CD4-positive, CD25-positive, alpha-beta regulatory T cell (primary cell): Measurements from ENCODE around the gene ALK. TPM values are rescaled to one million over a fixed set of nuclear protein-coding genes. Genes with fewer than 3 reads are reported as not detected.

Source experiments
- ATAC-seq, 2 donors: fragments of 150-1000 bp; cut with Tn5 transposase; one replicate each; pipeline ENCODE4 v1.10.0; 2021; ENCODE audit warnings: low read depth in 2 of 2, moderate number of reproducible peaks in 2 of 2, moderate library complexity in 1 of 2
- DNase-seq, 3 donors: peaks; one replicate each; pipeline versions ENCODE4 v3.0.0 to v3.0.0-alpha.2; 2012 to 2022; ENCODE audit warnings: mixed read lengths in 1 of 3
- H3K27ac ChIP-seq: one replicate; pipeline ENCODE4 v1.7.0; 2013; ENCODE audit warnings: mild to moderate bottlenecking, low read length; ENCODE audit not compliant: insufficient read depth, poor library complexity, severe bottlenecking
- H3K27me3 ChIP-seq: one replicate; pipeline ENCODE4 v1.7.0; 2013; ENCODE audit warnings: low read length; ENCODE audit not compliant: control insufficient read depth, insufficient read depth
- H3K36me3 ChIP-seq: one replicate; pipeline ENCODE4 v1.7.0; 2013; ENCODE audit warnings: mild to moderate bottlenecking, low read length, moderate library complexity; ENCODE audit not compliant: control insufficient read depth, insufficient read depth
- H3K4me1 ChIP-seq: 2 replicates; pipeline ENCODE4 v1.7.0; 2013; ENCODE audit warnings: mild to moderate bottlenecking, low read length; ENCODE audit not compliant: insufficient read depth, control insufficient read depth, poor library complexity, severe bottlenecking
- H3K4me3 ChIP-seq: one replicate; pipeline ENCODE4 v1.7.0; 2013; ENCODE audit warnings: low read depth, mild to moderate bottlenecking, low read length, moderate library complexity
- H3K9me3 ChIP-seq, 2 experiments: 1 replicate in 1 of 2; 2 replicates in 1 of 2; pipeline ENCODE4 v1.7.0; 2013; ENCODE audit warnings: low read length in 2 of 2, mild to moderate bottlenecking in 1 of 2, moderate library complexity in 1 of 2; ENCODE audit not compliant: control insufficient read depth in 2 of 2
- H3K27ac Mint-ChIP-seq, 3 donors: one replicate each; pipeline ENCODE4 v1.8.0; 2020 to 2022; ENCODE audit warnings: mild to moderate bottlenecking in 3 of 3, mixed read lengths in 3 of 3, moderate library complexity in 2 of 3
- H3K27me3 Mint-ChIP-seq: one replicate; pipeline ENCODE4 v1.8.0; 2022; ENCODE audit warnings: mild to moderate bottlenecking, mixed read lengths
- H3K36me3 Mint-ChIP-seq: one replicate; pipeline ENCODE4 v1.8.0; 2020; ENCODE audit warnings: mixed read lengths
- H3K4me1 Mint-ChIP-seq, 4 donors: one replicate each; pipeline ENCODE4 v1.8.0; 2020 to 2022; ENCODE audit warnings: mixed read lengths in 4 of 4, mild to moderate bottlenecking in 1 of 4
- H3K4me3 Mint-ChIP-seq, 4 donors: one replicate each; pipeline ENCODE4 v1.8.0; 2020 to 2022; ENCODE audit warnings: mild to moderate bottlenecking in 4 of 4, mixed read lengths in 4 of 4, moderate library complexity in 3 of 4
- H3K9me3 Mint-ChIP-seq, 7 donors: one replicate each; pipeline ENCODE4 v1.8.0; 2020 to 2022; ENCODE audit warnings: mixed read lengths in 7 of 7, mild to moderate bottlenecking in 3 of 7, moderate library complexity in 2 of 7
- polyA plus RNA-seq, 4 donors: library from polyadenylated mRNA; unstranded; fragments of 300-500 nt; fragmentation: Illumina TruSeq; gene quantifications; one replicate each; pipeline ENCODE4 v1.2.3, GENCODE V29; 2021
- total RNA-seq: library from RNA; stranded (reverse); gene quantifications from one replicate; pipeline ENCODE4 v1.2.3, GENCODE V29; 2022

The ALK gene
- total and polyA plus RNA-seq, 5 donors from 2014 or later, result not detected

- Mint-ChIP-seq H3K4me3 (no peak overlapping the region), H3K27me3 (peaks cover 27% of the 10 kb centered on the region), H3K36me3 (no peaks in the 10 kb centered on the region), H3K27ac (no peak overlapping the region), H3K4me1 (no peaks in the 10 kb centered on the region), H3K9me3 (peaks cover 0 to 1% (median 0%) of the 10 kb centered on the region in 7 donors)
- no peaks in the 10 kb centered on the region for H3K27me3 ChIP-seq
- no peaks in the 10 kb centered on the region for H3K36me3 ChIP-seq
- H3K9me3 ChIP-seq, result no peaks in the 10 kb centered on the region
- DNase-seq (no peak), ATAC-seq (no peak)
- no peaks in the 10 kb centered on the region for H3K4me1 ChIP-seq
- no peak overlapping the region for H3K27ac ChIP-seq
- H3K4me3 ChIP-seq, result no peak overlapping the region
These were observed 498.2 kb downstream of the ALK start for GRCh38 chr2:29423061-29423666.

GRCh38 chr2:29420999-29421782, 500.2 kb downstream of the ALK start:
- H3K36me3 ChIP-seq, result no peaks in the 10 kb centered on the region
- H3K36me3 Mint-ChIP-seq, result no peaks in the 10 kb centered on the region
- ATAC-seq, result no peak
- H3K27ac ChIP-seq, result no peak overlapping the region
- H3K9me3 ChIP-seq, result no peaks in the 10 kb centered on the region
- H3K27me3 Mint-ChIP-seq, result peaks cover 30% of the 10 kb centered on the region
- peaks cover 0 to 1% (median 0%) of the 10 kb centered on the region in 7 donors for H3K9me3 Mint-ChIP-seq
- H3K27ac Mint-ChIP-seq, result no peak overlapping the region
- H3K4me3 Mint-ChIP-seq, result no peak overlapping the region
- no peaks in the 10 kb centered on the region for H3K4me1 ChIP-seq
- no peak for DNase-seq
- H3K4me3 ChIP-seq, result no peak overlapping the region
- no peaks in the 10 kb centered on the region for H3K4me1 Mint-ChIP-seq
- H3K27me3 ChIP-seq, result no peaks in the 10 kb centered on the region

- Histone ChIP-seq H3K4me1 (no peaks in the 10 kb centered on the region), H3K4me3 (no peak overlapping the region), H3K36me3 (no peaks in the 10 kb centered on the region), H3K27ac (no peak overlapping the region), H3K9me3 (no peaks in the 10 kb centered on the region), H3K27me3 (peaks cover 2% of the 10 kb centered on the region)
- Mint-ChIP-seq H3K27ac (no peak overlapping the region), H3K27me3 (peaks cover 23% of the 10 kb centered on the region), H3K9me3 (peaks cover 0 to 1% (median 0%) of the 10 kb centered on the region in 7 donors), H3K4me1 (no peaks in the 10 kb centered on the region), H3K4me3 (no peak overlapping the region), H3K36me3 (no peaks in the 10 kb centered on the region)
- no peak for ATAC-seq
- DNase-seq, result no peak
These were observed 500.9 kb downstream of the ALK start for GRCh38 chr2:29420464-29420863.

GRCh38 chr2:29417630-29418029, 503.8 kb downstream of the ALK start:
- Histone ChIP-seq H3K27me3 (peaks cover 2% of the 10 kb centered on the region), H3K9me3 (no peaks in the 10 kb centered on the region), H3K36me3 (no peaks in the 10 kb centered on the region), H3K4me1 (no peaks in the 10 kb centered on the region), H3K27ac (no peak overlapping the region), H3K4me3 (no peak overlapping the region)
- H3K27me3 Mint-ChIP-seq, result peaks cover 15% of the 10 kb centered on the region
- H3K36me3 Mint-ChIP-seq, result no peaks in the 10 kb centered on the region
- no peak for ATAC-seq
- DNase-seq, result no peak
- H3K27ac Mint-ChIP-seq, result no peak overlapping the region
- H3K4me1 Mint-ChIP-seq, result no peaks in the 10 kb centered on the region
- H3K9me3 Mint-ChIP-seq, result peaks cover 0 to 1% (median 0%) of the 10 kb centered on the region in 7 donors
- no peak overlapping the region for H3K4me3 Mint-ChIP-seq

- ATAC-seq, result no peak
- no peak overlapping the region for H3K4me3 ChIP-seq
- Mint-ChIP-seq H3K36me3 (no peaks in the 10 kb centered on the region), H3K27me3 (peaks cover 4% of the 10 kb centered on the region), H3K27ac (no peak overlapping the region), H3K4me1 (no peaks in the 10 kb centered on the region), H3K9me3 (peaks cover 0 to 1% (median 0%) of the 10 kb centered on the region in 7 donors), H3K4me3 (no peak overlapping the region)
- no peaks in the 10 kb centered on the region for H3K9me3 ChIP-seq
- no peaks in the 10 kb centered on the region for H3K36me3 ChIP-seq
- DNase-seq, result no peak
- H3K4me1 ChIP-seq, result no peaks in the 10 kb centered on the region
- no peak overlapping the region for H3K27ac ChIP-seq
- H3K27me3 ChIP-seq, result peaks cover 2% of the 10 kb centered on the region
These were observed 509.0 kb downstream of the ALK start for GRCh38 chr2:29412197-29412925.

GRCh38 chr2:29405707-29406106, 515.7 kb downstream of the ALK start:
- no peak overlapping the region for H3K4me3 ChIP-seq
- H3K36me3 ChIP-seq, result no peaks in the 10 kb centered on the region
- H3K9me3 Mint-ChIP-seq, result peaks cover 0 to 2% (median 0%) of the 10 kb centered on the region in 7 donors
- peak in 1 of 3 donors; percentile 13 for DNase-seq
- ATAC-seq, result no peak
- no peaks in the 10 kb centered on the region for H3K36me3 Mint-ChIP-seq
- H3K27me3 Mint-ChIP-seq, result peaks cover 11% of the 10 kb centered on the region
- H3K9me3 ChIP-seq, result no peaks in the 10 kb centered on the region
- no peak overlapping the region for H3K27ac ChIP-seq
- H3K27me3 ChIP-seq, result no peaks in the 10 kb centered on the region
- no peak overlapping the region for H3K4me3 Mint-ChIP-seq
- H3K4me1 ChIP-seq, result no peaks in the 10 kb centered on the region
- no peaks in the 10 kb centered on the region for H3K4me1 Mint-ChIP-seq
- no peak overlapping the region for H3K27ac Mint-ChIP-seq

GRCh38 chr2:29405266-29405665, 516.1 kb downstream of the ALK start:
- H3K27me3 Mint-ChIP-seq, result peaks cover 15% of the 10 kb centered on the region
- H3K9me3 Mint-ChIP-seq, result peaks cover 0 to 2% (median 0%) of the 10 kb centered on the region in 7 donors

More at GRCh38 chr2:29405266-29405665, 516.1 kb downstream of the ALK start:
- Mint-ChIP-seq H3K4me3 (no peak overlapping the region), H3K4me1 (no peaks in the 10 kb centered on the region), H3K36me3 (no peaks in the 10 kb centered on the region), H3K27ac (no peak overlapping the region)
- H3K4me3 ChIP-seq, result no peak overlapping the region
- no peaks in the 10 kb centered on the region for H3K36me3 ChIP-seq
- no peak for ATAC-seq
- H3K27me3 ChIP-seq, result no peaks in the 10 kb centered on the region
- no peak for DNase-seq
- no peaks in the 10 kb centered on the region for H3K4me1 ChIP-seq
- no peak overlapping the region for H3K27ac ChIP-seq
- no peaks in the 10 kb centered on the region for H3K9me3 ChIP-seq
